Keratinocyte (primary cell): ENCODE results near the gene GALNT13. TPM values are rescaled to one million over a fixed set of nuclear protein-coding genes. Genes with fewer than 3 reads are reported as not detected.

ENCODE experiments used
- DNase-seq: peaks from one replicate; pipeline ENCODE4 v3.0.0-alpha.2; 2011; ENCODE audit warnings: low read depth, missing footprints, low spot score
- FAIRE-seq: peaks from 2 replicates; lab custom pipeline; 2011; peaks lifted over from hg19 to GRCh38; lab: Jason Lieb, UNC
- H2AFZ ChIP-seq: 2 replicates; pipeline ENCODE4 v1.6.0; 2012; ENCODE audit warnings: low read length, control low read depth, inconsistent platforms; ENCODE audit not compliant: control insufficient read depth
- H3K27ac ChIP-seq: 2 replicates; pipeline ENCODE4 v1.5.1; 2011; ENCODE audit warnings: low read length; ENCODE audit not compliant: control insufficient read depth, insufficient read depth
- H3K27me3 ChIP-seq: 3 replicates; pipeline ENCODE4 v1.6.0; 2011; ENCODE audit warnings: low read length; ENCODE audit not compliant: control insufficient read depth, insufficient read depth; ENCODE audit errors: extremely low read depth
- H3K36me3 ChIP-seq, 2 experiments: 2 replicates in 1 of 2; 3 replicates in 1 of 2; pipeline ENCODE4 v1.5.1; 2011; ENCODE audit warnings: low read length in 2 of 2, mild to moderate bottlenecking in 1 of 2; ENCODE audit not compliant: control insufficient read depth in 2 of 2, insufficient read depth in 2 of 2; ENCODE audit errors: extremely low read depth in 1 of 2
- H3K4me1 ChIP-seq: 3 replicates; pipeline ENCODE4 v1.5.1; 2011; ENCODE audit warnings: low read length; ENCODE audit not compliant: control insufficient read depth, insufficient read depth; ENCODE audit errors: extremely low read depth
- H3K4me2 ChIP-seq: 3 replicates; pipeline ENCODE4 v1.6.0; 2011; ENCODE audit warnings: low read depth, low read length; ENCODE audit not compliant: control insufficient read depth, insufficient read depth; ENCODE audit errors: extremely low read depth
- H3K4me3 ChIP-seq, 3 experiments: fragments of 200-600 bp in 1 of 3; sonication (generic) in 1 of 3; 2 replicates in 2 of 3; 3 replicates in 1 of 3; pipeline ENCODE4 v1.5.1; 2011 to 2016; ENCODE audit warnings: low read length in 3 of 3, mild to moderate bottlenecking in 3 of 3, control low read depth in 2 of 3, inconsistent platforms in 1 of 3, low read depth in 1 of 3, mixed read lengths in 1 of 3, mixed run types in 1 of 3, moderate library complexity in 1 of 3; ENCODE audit not compliant: control insufficient read depth in 2 of 3, insufficient read depth in 2 of 3; ENCODE audit errors: extremely low read depth in 1 of 3
- H3K79me2 ChIP-seq: 2 replicates; pipeline ENCODE4 v1.6.0; 2012; ENCODE audit warnings: low read length; ENCODE audit not compliant: control insufficient read depth, insufficient read depth
- H3K9ac ChIP-seq: 3 replicates; pipeline ENCODE4 v1.6.0; 2011; ENCODE audit warnings: low read length; ENCODE audit not compliant: control insufficient read depth, insufficient read depth; ENCODE audit errors: extremely low read depth
- H3K9me1 ChIP-seq: 3 replicates; pipeline ENCODE4 v1.6.0; 2011; ENCODE audit warnings: low read length; ENCODE audit not compliant: control insufficient read depth, insufficient read depth; ENCODE audit errors: extremely low read depth
- H3K9me3 ChIP-seq: 2 replicates; pipeline ENCODE4 v1.5.1; 2012; ENCODE audit warnings: low read depth, low read length; ENCODE audit not compliant: control insufficient read depth
- H4K20me1 ChIP-seq: 3 replicates; pipeline ENCODE4 v1.6.0; 2011; ENCODE audit warnings: low read length; ENCODE audit not compliant: control insufficient read depth, insufficient read depth; ENCODE audit errors: extremely low read depth
- EZH2 ChIP-seq: IDR thresholded peaks from one replicate; pipeline ENCODE4 v1.6.1; 2012; ENCODE audit warnings: inconsistent platforms, mild to moderate bottlenecking, low read length, moderate library complexity
- dilution Hi-C: fragments of 300-500 bp; cut with MboI; formaldehyde crosslinking; loops from one replicate; pipeline ENCODE4 v1.7.0; 2020; ENCODE audit warnings: low sequenced_read_pairs; ENCODE audit not compliant: extremely low pct_ligation_motif_present
- polyA plus RNA-seq, 5 experiments: library from polyadenylated mRNA; depleted of rRNA in 3 of 5; stranded (reverse) in 3 of 5; stranded (forward) in 1 of 5; unstranded in 1 of 5; fragments of >200 nt; gene quantifications; 1 replicate in 1 of 5; 2 replicates in 3 of 5; 3 replicates in 1 of 5; pipeline versions ENCODE4 v1.2.1 to v1.2.3, GENCODE V29; 2011 to 2012; ENCODE audit warnings: missing spikeins in 2 of 5, low read depth in 1 of 5, low replicate concordance in 1 of 5
- TF ChIP-seq, protein P1 (sequence below), 3 experiments: IDR thresholded peaks in 1 of 3; conservative IDR thresholded peaks in 1 of 3; optimal IDR thresholded peaks in 1 of 3; 2 replicates in 2 of 3; 3 replicates in 1 of 3; pipeline versions ENCODE3 to v1.5.1; 2011; ENCODE audit warnings: low read length in 3 of 3, mild to moderate bottlenecking in 3 of 3, moderate library complexity in 2 of 3, control low read depth in 1 of 3, inconsistent platforms in 1 of 3; ENCODE audit not compliant: insufficient read depth in 2 of 3; ENCODE audit errors: extremely low read depth in 1 of 3

GALNT13 gene
- polyA plus RNA-seq, 1 donor (not counting 4 experiments of a cell fraction or from before 2014, with no cell fraction given), result not detected

DNA sequence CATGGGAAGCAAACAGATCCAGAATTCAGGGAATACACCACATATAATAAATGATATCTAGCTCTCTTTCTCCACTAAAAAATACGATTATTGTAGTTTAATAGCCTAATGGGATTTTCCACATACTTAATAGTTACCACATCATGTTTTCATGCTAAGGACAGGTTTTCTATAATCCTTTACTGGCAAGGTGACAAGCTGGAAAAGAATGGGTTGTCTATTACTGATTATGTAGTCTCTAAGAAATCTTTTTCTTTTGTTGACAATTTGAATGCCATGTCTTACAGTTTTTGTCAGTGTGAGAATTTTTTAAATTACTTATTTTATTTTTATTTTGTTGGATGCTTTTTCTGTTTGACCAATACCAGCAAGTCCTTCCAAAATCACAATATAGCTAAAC, 177.8 kb downstream of the GALNT13 start:
- FAIRE-seq (no peak), DNase-seq (no peak)
- no peaks in the 10 kb centered on the region for H4K20me1 ChIP-seq
- H3K4me1 ChIP-seq, result no peaks in the 10 kb centered on the region
- dilution Hi-C loops, result no loop called here
- H3K4me2 ChIP-seq, result no peak overlapping the region
- H2AFZ ChIP-seq, result no peak overlapping the region
- no peaks in the 10 kb centered on the region for H3K9me1 ChIP-seq
- no peak overlapping the region for H3K9ac ChIP-seq
- TF ChIP-seq EZH2, result no peak
- TF ChIP-seq, protein P1, sequence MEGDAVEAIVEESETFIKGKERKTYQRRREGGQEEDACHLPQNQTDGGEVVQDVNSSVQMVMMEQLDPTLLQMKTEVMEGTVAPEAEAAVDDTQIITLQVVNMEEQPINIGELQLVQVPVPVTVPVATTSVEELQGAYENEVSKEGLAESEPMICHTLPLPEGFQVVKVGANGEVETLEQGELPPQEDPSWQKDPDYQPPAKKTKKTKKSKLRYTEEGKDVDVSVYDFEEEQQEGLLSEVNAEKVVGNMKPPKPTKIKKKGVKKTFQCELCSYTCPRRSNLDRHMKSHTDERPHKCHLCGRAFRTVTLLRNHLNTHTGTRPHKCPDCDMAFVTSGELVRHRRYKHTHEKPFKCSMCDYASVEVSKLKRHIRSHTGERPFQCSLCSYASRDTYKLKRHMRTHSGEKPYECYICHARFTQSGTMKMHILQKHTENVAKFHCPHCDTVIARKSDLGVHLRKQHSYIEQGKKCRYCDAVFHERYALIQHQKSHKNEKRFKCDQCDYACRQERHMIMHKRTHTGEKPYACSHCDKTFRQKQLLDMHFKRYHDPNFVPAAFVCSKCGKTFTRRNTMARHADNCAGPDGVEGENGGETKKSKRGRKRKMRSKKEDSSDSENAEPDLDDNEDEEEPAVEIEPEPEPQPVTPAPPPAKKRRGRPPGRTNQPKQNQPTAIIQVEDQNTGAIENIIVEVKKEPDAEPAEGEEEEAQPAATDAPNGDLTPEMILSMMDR (optimal IDR thresholded peaks at IDR 0.05 in 1 of 3, IDR thresholded peaks at IDR 0.05 in 1 of 3, conservative IDR thresholded peaks at IDR 0.05 in 1 of 3; ENCODE audit: extremely low read depth in 1 of 3, insufficient read depth in 2 of 3, low read length in 3 of 3), result no peak
- no peak overlapping the region for H3K27ac ChIP-seq
- H3K79me2 ChIP-seq, result no peaks in the 10 kb centered on the region
- H3K36me3 ChIP-seq, result no peaks in the 10 kb centered on the region
- no peak overlapping the region for H3K4me3 ChIP-seq
- no peaks in the 10 kb centered on the region for H3K27me3 ChIP-seq
- no peaks in the 10 kb centered on the region for H3K9me3 ChIP-seq

DNA sequence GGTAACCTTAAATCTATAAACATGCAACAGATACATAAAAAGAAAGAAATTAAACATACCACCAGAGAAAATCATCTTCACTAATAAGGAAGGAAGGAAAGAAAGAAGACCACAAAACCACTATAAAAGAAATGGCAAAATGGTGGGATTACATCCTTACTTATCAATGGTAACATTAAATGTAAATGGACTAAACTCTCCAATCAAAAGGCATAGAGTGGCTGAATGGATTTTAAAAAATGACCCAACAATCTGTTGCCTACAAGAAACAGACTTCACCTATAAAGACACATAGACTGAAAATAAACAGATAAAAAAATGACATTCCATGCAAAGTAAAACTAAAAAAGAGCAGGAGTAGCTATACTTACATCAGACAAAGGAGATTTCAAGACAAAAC, 195.4 kb downstream of the GALNT13 start:
- Histone ChIP-seq H4K20me1 (no peaks in the 10 kb centered on the region), H3K4me1 (no peaks in the 10 kb centered on the region), H3K9me3 (peaks cover 3% of the 10 kb centered on the region), H3K79me2 (no peaks in the 10 kb centered on the region), H3K27ac (no peak overlapping the region), H3K27me3 (no peaks in the 10 kb centered on the region), H3K36me3 (no peaks in the 10 kb centered on the region), H3K4me3 (no peak overlapping the region), H3K9me1 (no peaks in the 10 kb centered on the region), H2AFZ (no peak overlapping the region), H3K9ac (no peak overlapping the region), H3K4me2 (no peak overlapping the region)
- TF ChIP-seq, protein P1 (optimal IDR thresholded peaks at IDR 0.05 in 1 of 3, IDR thresholded peaks at IDR 0.05 in 1 of 3, conservative IDR thresholded peaks at IDR 0.05 in 1 of 3; ENCODE audit: extremely low read depth in 1 of 3, insufficient read depth in 2 of 3, low read length in 3 of 3), result no peak
- TF ChIP-seq EZH2, result no peak
- FAIRE-seq (no peak), DNase-seq (no peak)
- dilution Hi-C loops, result no loop called here
